Measurements from ENCODE around the gene BORCS5. TPM values are rescaled to one million over a fixed set of nuclear protein-coding genes. Genes with fewer than 3 reads are reported as not detected.

The BORCS5 gene
- total RNA-seq, 2 experiments from 2014 or later, result 10.4 to 22.9 TPM

DNA sequence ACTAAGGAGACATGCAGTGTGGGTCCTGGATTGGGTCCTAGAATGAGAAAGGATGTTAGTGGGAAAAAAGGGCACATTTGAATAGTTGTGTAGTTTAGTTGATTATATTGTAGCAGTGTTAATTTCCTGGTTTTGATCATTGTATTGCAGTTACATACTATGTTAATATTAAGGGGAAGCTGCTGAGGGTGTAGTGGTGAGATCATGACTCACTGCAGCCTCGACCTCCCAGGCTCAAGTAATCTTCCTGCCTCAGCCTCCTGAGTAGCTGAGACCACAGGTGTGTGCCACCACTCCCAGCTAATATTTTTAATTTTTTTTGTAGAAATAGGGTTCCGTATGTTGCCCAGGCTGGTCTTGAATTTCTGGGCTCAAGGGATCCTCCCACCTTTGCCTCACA lies 21.7 kb downstream of the BORCS5 start:
- no peaks in the 10 kb centered on the region for H3K4me1 ChIP-seq (ENCODE audit: insufficient read depth, low read length, poor library complexity, severe bottlenecking)
- ChIA-PET POLR2A (interaction anchor here (0.6 kb wide), 1 partner anchor 228 kb away, joined by 3 read pairs; no protein-coding TSS in a partner anchor), CTCF (ENCODE audit: unreplicated experiment) (no interaction called here)
- H3K27ac ChIP-seq (ENCODE audit: low read depth, low read length, poor library complexity, severe bottlenecking), result no peak overlapping the region
- H4K20me1 ChIP-seq (ENCODE audit: insufficient read depth, low read length), result no peaks in the 10 kb centered on the region
- no peaks in the 10 kb centered on the region for H3K9me2 ChIP-seq (ENCODE audit: insufficient read depth, low read length)
- H3K36me3 ChIP-seq (ENCODE audit: insufficient read depth, low read length), result peaks cover 5% of the 10 kb centered on the region; the same call in 1 of the 2 replicates
- no peaks in the 10 kb centered on the region for H3K9me3 ChIP-seq (ENCODE audit: low read length)
- intact Hi-C loops (cut with micrococcal nuclease; ENCODE audit: unreplicated experiment), result no loop called here
- no peaks in the 10 kb centered on the region for H3K79me2 ChIP-seq (ENCODE audit: insufficient read depth, low read depth, low read length)
- H3K4me3 ChIP-seq (ENCODE audit: low read depth, low read length, poor library complexity, severe bottlenecking), result no peak overlapping the region
- no peak overlapping the region for H3K4me2 ChIP-seq (ENCODE audit: low read length)
- TF ChIP-seq, protein P1, sequence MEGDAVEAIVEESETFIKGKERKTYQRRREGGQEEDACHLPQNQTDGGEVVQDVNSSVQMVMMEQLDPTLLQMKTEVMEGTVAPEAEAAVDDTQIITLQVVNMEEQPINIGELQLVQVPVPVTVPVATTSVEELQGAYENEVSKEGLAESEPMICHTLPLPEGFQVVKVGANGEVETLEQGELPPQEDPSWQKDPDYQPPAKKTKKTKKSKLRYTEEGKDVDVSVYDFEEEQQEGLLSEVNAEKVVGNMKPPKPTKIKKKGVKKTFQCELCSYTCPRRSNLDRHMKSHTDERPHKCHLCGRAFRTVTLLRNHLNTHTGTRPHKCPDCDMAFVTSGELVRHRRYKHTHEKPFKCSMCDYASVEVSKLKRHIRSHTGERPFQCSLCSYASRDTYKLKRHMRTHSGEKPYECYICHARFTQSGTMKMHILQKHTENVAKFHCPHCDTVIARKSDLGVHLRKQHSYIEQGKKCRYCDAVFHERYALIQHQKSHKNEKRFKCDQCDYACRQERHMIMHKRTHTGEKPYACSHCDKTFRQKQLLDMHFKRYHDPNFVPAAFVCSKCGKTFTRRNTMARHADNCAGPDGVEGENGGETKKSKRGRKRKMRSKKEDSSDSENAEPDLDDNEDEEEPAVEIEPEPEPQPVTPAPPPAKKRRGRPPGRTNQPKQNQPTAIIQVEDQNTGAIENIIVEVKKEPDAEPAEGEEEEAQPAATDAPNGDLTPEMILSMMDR (conservative IDR thresholded peaks at IDR 0.05; ENCODE audit: low read length), result no peak
- no peak for TF ChIP-seq EZH2phosphoT487 (IDR thresholded peaks at IDR 0.05; ENCODE audit: borderline replicate concordance, low read depth, low read length)
- no peak for DNase-seq (ENCODE audit: low spot score)
- no peak overlapping the region for H2AFZ ChIP-seq (ENCODE audit: low read length)
- BruUV-seq (replicated peaks), result no TSS peak

DNA sequence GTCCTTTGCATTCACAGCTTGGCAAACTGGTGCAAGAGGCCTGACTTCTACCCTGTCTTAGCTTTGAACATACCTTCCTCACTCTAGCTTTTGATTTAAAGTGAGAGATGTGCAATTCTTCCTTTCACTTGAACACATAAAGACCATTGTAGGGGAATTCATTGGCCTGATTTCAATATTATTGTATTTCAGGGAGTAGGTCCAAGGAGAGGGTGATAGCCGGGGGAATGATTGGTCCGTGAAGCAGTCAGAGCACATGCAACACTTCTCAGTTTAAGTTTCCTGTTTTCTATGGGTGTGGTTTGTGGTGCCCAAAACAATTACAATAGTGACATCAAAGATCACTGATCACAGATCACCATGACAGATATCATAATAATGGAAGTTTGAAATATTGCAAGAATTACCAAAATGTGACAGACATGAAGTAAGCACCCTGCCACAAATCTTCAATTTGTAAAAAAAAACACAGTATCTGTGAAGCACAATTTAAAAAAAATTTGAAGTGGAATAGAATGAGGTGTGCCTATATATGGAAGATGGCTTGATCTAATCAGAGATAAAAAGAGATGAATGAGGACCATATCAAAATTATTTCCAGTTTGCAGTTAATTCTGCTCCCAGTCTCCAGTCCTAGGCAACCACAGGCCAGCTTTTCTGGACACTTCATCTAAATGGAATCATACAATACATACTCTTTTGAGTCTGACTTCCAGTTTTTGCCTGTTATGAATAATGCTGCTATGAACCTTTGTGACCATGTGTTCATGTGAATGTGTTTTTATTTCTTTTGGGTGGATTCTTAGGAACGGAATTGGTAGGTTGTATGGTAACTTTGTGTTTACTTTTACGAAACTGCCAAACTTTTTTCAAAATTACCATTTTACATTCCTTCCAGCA lies 23.2 kb downstream of the BORCS5 start:
- no peak overlapping the region for H3K4me3 ChIP-seq (ENCODE audit: low read depth, low read length, poor library complexity, severe bottlenecking)
- H3K27ac ChIP-seq (ENCODE audit: low read depth, low read length, poor library complexity, severe bottlenecking), result no peak overlapping the region
- intact Hi-C loops (cut with micrococcal nuclease; ENCODE audit: unreplicated experiment), result no loop called here
- H3K9me3 ChIP-seq (ENCODE audit: low read length), result no peaks in the 10 kb centered on the region
- TF ChIP-seq, protein P1 (conservative IDR thresholded peaks at IDR 0.05; ENCODE audit: low read length), result no peak
- no peak for TF ChIP-seq EZH2phosphoT487 (IDR thresholded peaks at IDR 0.05; ENCODE audit: borderline replicate concordance, low read depth, low read length)
- peaks cover 19% of the 10 kb centered on the region; the same call in 1 of the 2 replicates for H3K36me3 ChIP-seq (ENCODE audit: insufficient read depth, low read length)
- DNase-seq (ENCODE audit: low spot score), result no peak
- CTCF ChIA-PET (ENCODE audit: unreplicated experiment), result no interaction called here
- H3K4me1 ChIP-seq (ENCODE audit: insufficient read depth, low read length, poor library complexity, severe bottlenecking), result no peaks in the 10 kb centered on the region
- H2AFZ ChIP-seq (ENCODE audit: low read length), result no peak overlapping the region
- no peak overlapping the region for H3K4me2 ChIP-seq (ENCODE audit: low read length)
- H3K9me2 ChIP-seq (ENCODE audit: insufficient read depth, low read length), result no peaks in the 10 kb centered on the region
- no peaks in the 10 kb centered on the region for H3K79me2 ChIP-seq (ENCODE audit: insufficient read depth, low read depth, low read length)
- BruUV-seq (replicated peaks), result no TSS peak
- POLR2A ChIA-PET, result no interaction called here
- H4K20me1 ChIP-seq (ENCODE audit: insufficient read depth, low read length), result no peaks in the 10 kb centered on the region
